Thyroid gland (tissue), 4 donors: ENCODE results near the gene EIF4E3. TPM values are rescaled to one million over a fixed set of nuclear protein-coding genes. Genes with fewer than 3 reads are reported as not detected.

ENCODE experiments used
- DNase-seq, 2 donors: peaks; one replicate each; pipeline ENCODE4 v3.0.0-alpha.2; 2019
- H3K27ac ChIP-seq, 3 donors: fragments of 200-600 bp; sonication (generic); 1 replicate in 2 of 3; 2 replicates in 1 of 3; pipeline ENCODE4 v1.5.1; 2016 to 2019; ENCODE audit warnings: mild to moderate bottlenecking in 1 of 3, moderate library complexity in 1 of 3
- H3K27me3 ChIP-seq: fragments of 200-600 bp; sonication (generic); one replicate; pipeline ENCODE4 v1.5.1; 2019
- H3K36me3 ChIP-seq, 2 donors: fragments of 200-600 bp; sonication (generic); one replicate each; pipeline ENCODE4 v1.5.1; 2016 to 2019
- H3K4me1 ChIP-seq, 2 donors: fragments of 200-600 bp; sonication (generic); one replicate each; pipeline ENCODE4 v1.5.1; 2017 to 2019
- H3K4me3 ChIP-seq, 3 donors: fragments of 200-600 bp; sonication (generic); replicated peaks in 1 of 3; 1 replicate in 2 of 3; 2 replicates in 1 of 3; pipeline ENCODE4 v1.5.1; 2016; ENCODE audit warnings: mild to moderate bottlenecking in 1 of 3
- H3K9me3 ChIP-seq: fragments of 200-600 bp; sonication (generic); one replicate; pipeline ENCODE4 v1.5.1; 2017
- CTCF ChIP-seq, 6 experiments: fragments of 200-600 bp in 3 of 6; fragments of 450-650 bp in 3 of 6; sonication (generic) in 3 of 6; IDR thresholded peaks; one replicate each; pipeline ENCODE4 v1.5.1; 2016 to 2019; ENCODE audit warnings: antibody characterized with exemption in 6 of 6, mild to moderate bottlenecking in 2 of 6, inconsistent platforms in 1 of 6, moderate library complexity in 1 of 6
- POLR2A ChIP-seq, 2 donors: fragments of 450-650 bp; IDR thresholded peaks; one replicate each; pipeline ENCODE4 v1.6.1; 2017; ENCODE audit warnings: antibody characterized with exemption in 2 of 2, mild to moderate bottlenecking in 2 of 2, moderate library complexity in 1 of 2
- WGBS, 2 donors: methylation state at CpG; one replicate each; pipeline ENCODE4 v1.1.5; 2017; 5-methylcytosine and 5-hydroxymethylcytosine counted together
- intact Hi-C: fragments of 100-400 bp; cut with DNase I; formaldehyde crosslinking; loops from one replicate; pipeline ENCODE4 v1.15.1; 2023
- total RNA-seq, 4 donors: library from RNA; depleted of rRNA; stranded (reverse); fragments of >200 nt; gene quantifications; one replicate each; pipeline ENCODE4 v1.2.3, GENCODE V29; 2016

Gene EIF4E3
- total RNA-seq, 4 donors from 2014 or later: 18.4 to 26.6 (median 26.0) TPM

- TF ChIP-seq CTCF (IDR thresholded peaks at IDR 0.05): no peak
- TF ChIP-seq POLR2A (IDR thresholded peaks at IDR 0.05): no peak
- no peaks in the 10 kb centered on the region for H3K36me3 ChIP-seq
- WGBS, 2 donors: 77 to 84% methylated on average over 3 of the region's 3 CpGs
- peaks cover 0 to 4% of the 10 kb centered on the region in 2 donors for H3K4me1 ChIP-seq
- H3K4me3 ChIP-seq: no peak overlapping the region
- H3K27ac ChIP-seq: no peak overlapping the region
- no peaks in the 10 kb centered on the region for H3K9me3 ChIP-seq
- intact Hi-C loops: no loop called here
- no peak for DNase-seq
- no peaks in the 10 kb centered on the region for H3K27me3 ChIP-seq
Observed at GRCh38 chr3:71647751-71648150, 77.5 kb downstream of the EIF4E3 start.

- no peaks in the 10 kb centered on the region for H3K36me3 ChIP-seq
- H3K4me1 ChIP-seq: no peaks in the 10 kb centered on the region
- no peak overlapping the region for H3K4me3 ChIP-seq
- no peaks in the 10 kb centered on the region for H3K27me3 ChIP-seq
- H3K9me3 ChIP-seq: no peaks in the 10 kb centered on the region
- intact Hi-C loops: no loop called here
- H3K27ac ChIP-seq: no peak overlapping the region
- TF ChIP-seq CTCF (IDR thresholded peaks at IDR 0.05): no peak
- no peak for TF ChIP-seq POLR2A (IDR thresholded peaks at IDR 0.05)
- no peak for DNase-seq
Observed at GRCh38 chr3:71646971-71647370, 78.2 kb downstream of the EIF4E3 start.

GRCh38 chr3:71645140-71645539 lies 80.1 kb downstream of the EIF4E3 start:
- Histone ChIP-seq H3K4me1 (no peaks in the 10 kb centered on the region), H3K27ac (no peak overlapping the region), H3K27me3 (no peaks in the 10 kb centered on the region), H3K9me3 (no peaks in the 10 kb centered on the region), H3K4me3 (no peak overlapping the region), H3K36me3 (no peaks in the 10 kb centered on the region)
- 95 to 99% methylated on average over 3 of the region's 3 CpGs for WGBS, 2 donors
- intact Hi-C loops: no loop called here
- no peak for TF ChIP-seq CTCF (IDR thresholded peaks at IDR 0.05)
- DNase-seq: no peak

GRCh38 chr3:71641674-71642073 lies 83.5 kb downstream of the EIF4E3 start:
- no peak overlapping the region for H3K27ac ChIP-seq
- no peaks in the 10 kb centered on the region for H3K36me3 ChIP-seq
- no peaks in the 10 kb centered on the region for H3K9me3 ChIP-seq
- intact Hi-C loops: no loop called here
- no peak overlapping the region for H3K4me3 ChIP-seq
- no peaks in the 10 kb centered on the region for H3K4me1 ChIP-seq
- DNase-seq: no peak
- H3K27me3 ChIP-seq: no peaks in the 10 kb centered on the region
- WGBS, 2 donors: 93 to 95% methylated on average over 4 of the region's 4 CpGs
- TF ChIP-seq CTCF (IDR thresholded peaks at IDR 0.05): no peak
- TF ChIP-seq POLR2A (IDR thresholded peaks at IDR 0.05): no peak

- Histone ChIP-seq H3K27me3 (no peaks in the 10 kb centered on the region), H3K9me3 (no peaks in the 10 kb centered on the region), H3K4me3 (no peak overlapping the region), H3K27ac (no peak overlapping the region), H3K4me1 (no peaks in the 10 kb centered on the region), H3K36me3 (no peaks in the 10 kb centered on the region)
- intact Hi-C loops: no loop called here
- no peak for DNase-seq
- 76 to 79% methylated on average over 9 of the region's 9 CpGs for WGBS, 2 donors
- TF ChIP-seq CTCF (IDR thresholded peaks at IDR 0.05) (no peak), POLR2A (IDR thresholded peaks at IDR 0.05) (no peak)
Observed at GRCh38 chr3:71640331-71640983, 84.7 kb downstream of the EIF4E3 start.
